K562 (cell line): ENCODE results near the gene SLC16A2. TPM values are rescaled to one million over a fixed set of nuclear protein-coding genes. Genes with fewer than 3 reads are reported as not detected.

Source experiments
- ATAC-seq: fragments of 200-7000 bp; cut with Tn5 transposase; 3 replicates; pipeline ENCODE4 v1.9.1; 2020; ENCODE audit warnings: moderate library complexity
- BruUV-seq: library from RNA; stranded (reverse); fragments of 400-500 nt; replicated peaks from 2 replicates; lab custom pipeline; 2021; lab: Mats Ljungman, UMichigan
- CTCF ChIA-PET: fragments of 300-600 bp; formaldehyde crosslinking; extraction: SDS; loops from one replicate; lab custom pipeline; 2021; ENCODE audit warnings: low intra/inter-chr PET ratio; lab: Yijun Ruan, JAX
- POLR2A ChIA-PET: fragments of 300-600, 350-650 bp; sonication (Branson Sonifier 250); formaldehyde crosslinking; extraction: SDS; loops from one replicate; lab custom pipeline; 2021; ENCODE audit warnings: antibody characterized with exemption, inconsistent platforms; lab: Yijun Ruan, JAX
- DNase-seq, 4 experiments: peaks; one replicate each; pipeline versions ENCODE4 v3.0.0 to v3.0.0-alpha.2; 2011 to 2018; ENCODE audit warnings: low spot score in 3 of 4, mixed read lengths in 3 of 4; ENCODE audit errors: extremely low read depth in 1 of 4
- FAIRE-seq: peaks from 2 replicates; lab custom pipeline; 2011; peaks lifted over from hg19 to GRCh38; lab: Jason Lieb, UNC
- H2AFZ ChIP-seq: 2 replicates; pipeline ENCODE4 v1.6.0; 2011; ENCODE audit warnings: low read depth, low read length, control low read depth, inconsistent platforms
- H3K27ac ChIP-seq: fragments of 200-600 bp; 3 replicates; pipeline ENCODE4 v1.8.0; 2011; ENCODE audit warnings: low read depth, mild to moderate bottlenecking, control low read depth, inconsistent platforms, low read length, moderate library complexity, mixed read lengths; ENCODE audit errors: extremely low read depth
- H3K27me3 ChIP-seq, 2 experiments: fragments of 300-600 bp in 1 of 2; 2 replicates in 1 of 2; 3 replicates in 1 of 2; pipeline versions ENCODE4 v1.6.0 to v1.8.0; 2011; ENCODE audit warnings: inconsistent platforms in 2 of 2, low read length in 2 of 2, mild to moderate bottlenecking in 1 of 2, mixed read lengths in 1 of 2, moderate library complexity in 1 of 2; ENCODE audit not compliant: control insufficient read depth in 2 of 2, insufficient read depth in 2 of 2
- H3K36me3 ChIP-seq: fragments of 300-600 bp; 3 replicates; pipeline ENCODE4 v1.8.0; 2011; ENCODE audit warnings: mild to moderate bottlenecking, low read length, inconsistent platforms; ENCODE audit not compliant: control insufficient read depth, insufficient read depth
- H3K4me1 ChIP-seq, 2 experiments: fragments of 200-600 bp in 1 of 2; replicated peaks in 1 of 2; 2 replicates in 1 of 2; 3 replicates in 1 of 2; pipeline versions ENCODE4 v1.5.1 to v1.8.0; 2011; ENCODE audit warnings: inconsistent platforms in 2 of 2, low read length in 2 of 2, mild to moderate bottlenecking in 1 of 2, mixed read lengths in 1 of 2, moderate library complexity in 1 of 2; ENCODE audit not compliant: control insufficient read depth in 2 of 2, insufficient read depth in 2 of 2
- H3K4me2 ChIP-seq: 2 replicates; pipeline ENCODE4 v1.6.1; 2011; ENCODE audit warnings: low read length, control low read depth, inconsistent platforms, mixed read lengths; ENCODE audit not compliant: insufficient read depth
- H3K4me3 ChIP-seq: fragments of 200-600 bp; sonication (generic), shearing (Covaris generic); 2 replicates; pipeline ENCODE4 v1.5.1; 2016; ENCODE audit warnings: control low read depth, inconsistent platforms
- H3K79me2 ChIP-seq: fragments of 200-600 bp; 3 replicates; pipeline ENCODE4 v1.8.0; 2011; ENCODE audit warnings: low read length, inconsistent platforms; ENCODE audit not compliant: control insufficient read depth, insufficient read depth
- H3K9ac ChIP-seq, 2 experiments: 2 replicates each; pipeline versions ENCODE4 v1.6.0 to v1.6.1; 2011; ENCODE audit warnings: low read depth in 2 of 2, low read length in 2 of 2, control low read depth in 1 of 2, inconsistent platforms in 1 of 2, mild to moderate bottlenecking in 1 of 2, mixed read lengths in 1 of 2; ENCODE audit not compliant: insufficient read depth in 1 of 2
- H3K9me1 ChIP-seq: one replicate; pipeline ENCODE4 v1.6.0; 2011; ENCODE audit warnings: inconsistent platforms, mild to moderate bottlenecking, low read length, moderate library complexity; ENCODE audit not compliant: control insufficient read depth, insufficient read depth
- H3K9me3 ChIP-seq: replicated peaks from 2 replicates; pipeline ENCODE4 v1.5.1; 2011; ENCODE audit warnings: low read depth, low read length, inconsistent platforms; ENCODE audit not compliant: control insufficient read depth, insufficient read depth
- H4K20me1 ChIP-seq: replicated peaks from 2 replicates; pipeline ENCODE4 v1.6.1; 2011; ENCODE audit warnings: low read length, inconsistent platforms, mixed read lengths; ENCODE audit not compliant: control insufficient read depth, insufficient read depth
- BDP1 ChIP-seq: IDR thresholded peaks from 3 replicates; pipeline ENCODE4 v1.6.1; 2011; ENCODE audit not compliant: insufficient read length, insufficient read depth
- GATA2 ChIP-seq: sonication (generic); formaldehyde crosslinking; IDR thresholded peaks from 2 replicates; pipeline ENCODE4 v1.4.0; 2020; ENCODE audit warnings: mild to moderate bottlenecking, missing genetic modification reagents
- HNRNPH1 ChIP-seq: fragments of 200-400 bp; formaldehyde crosslinking; optimal IDR thresholded peaks from 2 replicates; pipeline ENCODE3; 2017; ENCODE audit warnings: low read depth, mild to moderate bottlenecking, low read length, moderate library complexity
- POLR3A ChIP-seq: IDR thresholded peaks from 2 replicates; pipeline ENCODE4 v1.6.1; 2011; ENCODE audit warnings: borderline replicate concordance, mild to moderate bottlenecking, moderate library complexity; ENCODE audit not compliant: insufficient read length, insufficient read depth; ENCODE audit errors: extremely low read depth
- U2AF2 ChIP-seq: fragments of 200-400 bp; formaldehyde crosslinking; optimal IDR thresholded peaks from 2 replicates; pipeline ENCODE3; 2017; ENCODE audit warnings: low read depth, mild to moderate bottlenecking, low read length
- ZNF318 ChIP-seq, 2 experiments: fragments of 450-650 bp; IDR thresholded peaks; 2 replicates each; pipeline ENCODE4 v1.6.1; 2016; ENCODE audit warnings: mild to moderate bottlenecking in 2 of 2, borderline replicate concordance in 1 of 2, low read depth in 1 of 2, moderate library complexity in 1 of 2
- ZNF511 ChIP-seq: sonication (generic); formaldehyde crosslinking; IDR thresholded peaks from 2 replicates; pipeline ENCODE4 v1.8.0; 2022; ENCODE audit warnings: mild to moderate bottlenecking, missing genetic modification reagents
- WGBS: fragments of 100-300 bp; shearing (Covaris generic); methylation state at CpG from one replicate; pipeline ENCODE4 v1.1.6; 2016; ENCODE audit warnings: low coverage, mixed read lengths; ENCODE audit not compliant: insufficient coverage; ENCODE audit errors: missing lambda C conversion rate; 5-methylcytosine and 5-hydroxymethylcytosine counted together
- in situ Hi-C: fragments of 300-500 bp; cut with MboI; formaldehyde crosslinking; loops from 4 replicates; pipeline ENCODE4 v1.15.0; 2018; ENCODE audit warnings: inconsistent platforms, mixed read lengths
- intact Hi-C: fragments of 100-400 bp; cut with micrococcal nuclease; formaldehyde crosslinking; loops from 2 replicates; pipeline ENCODE4 v1.14.2; 2022
- polyA plus RNA-seq, 8 experiments: library from polyadenylated mRNA; depleted of rRNA in 4 of 8; stranded (reverse) in 5 of 8; unstranded in 3 of 8; fragments of >200 nt; fragmentation: Nextera tagmentation in 2 of 8; fragmentation: Illumina TruSeq in 1 of 8; extraction: Ambion mirVana in 2 of 8; extraction: Trizol in 1 of 8; gene quantifications; 2 replicates each; pipeline versions ENCODE4 v1.2.1 to v1.2.3, GENCODE V29; 2011 to 2014; ENCODE audit warnings: inconsistent platforms in 1 of 8, missing spikeins in 1 of 8
- total RNA-seq, 7 experiments: library from RNA; depleted of rRNA in 6 of 7; stranded (reverse); fragments of >200 nt in 6 of 7; fragmentation: Illumina TruSeq in 2 of 7; extraction: Trizol in 2 of 7; gene quantifications; 2 replicates each; pipeline versions ENCODE4 v1.2.1 to v1.2.3, GENCODE V29; 2011 to 2021; ENCODE audit warnings: low replicate concordance in 1 of 7

Gene SLC16A2
- total and polyA plus RNA-seq, 9 of the 15 experiments (the other 6 are each of a cell fraction or from before 2014, with no cell fraction given) = 0.07 TPM; not detected in 8

GRCh38 chrX:74422576-74423288 is 1.4 kb downstream of the SLC16A2 start (continued):
- TF ChIP-seq ZNF511 (CRISPR knock-in tag) (no peak), HNRNPH1 (no peak)

- no peak for FAIRE-seq
- no peak overlapping the region for H3K4me2 ChIP-seq
- 0% methylated on average over 2 of the region's 6 CpGs for WGBS
- TF ChIP-seq BDP1 (no peak), POLR3A (no peak), GATA2 (CRISPR knock-in tag) (no peak), ZNF318 (IDR thresholded peaks at IDR 0.05; ENCODE audit: borderline replicate concordance in 1 of 2, low read depth in 1 of 2) (no peak), U2AF2 (no peak)
Measured at GRCh38 chrX:74423289-74423998, 2.2 kb downstream of the SLC16A2 start.

More at GRCh38 chrX:74423289-74423998, 2.2 kb downstream of the SLC16A2 start:
- Histone ChIP-seq H3K9me1 (no peaks in the 10 kb centered on the region), H3K4me1 (peaks cover 0 to 5% of the 10 kb centered on the region in 2 experiments; a peak in 1 of 5 replicates), H3K27ac (no peak overlapping the region), H4K20me1 (no peaks in the 10 kb centered on the region; the same call in 1 of the 2 replicates), H3K4me3 (no peak overlapping the region), H3K9ac (no peak overlapping the region), H2AFZ (no peak overlapping the region), H3K79me2 (no peaks in the 10 kb centered on the region), H3K27me3 (peaks cover 0 to 26% of the 10 kb centered on the region in 2 experiments; a peak in 2 of 5 replicates), H3K36me3 (no peaks in the 10 kb centered on the region), H3K9me3 (no peaks in the 10 kb centered on the region)
- ChIA-PET CTCF (no interaction called here), POLR2A (no interaction called here)
- in situ Hi-C loops = no loop called here
- intact Hi-C loops = no loop called here
- BruUV-seq = no TSS peak
- DNase-seq = no peak
- ATAC-seq = no peak
